Measurements from ENCODE around the gene PLAAT3.
"Not testable (repeated sequence)": the region's sequence is repeated elsewhere in the genome, so short reads cannot be mapped to it uniquely, and the experiment has no call there.

The PLAAT3 gene

GRCh38 chr11:63608353-63609345, 5.6 kb downstream of the PLAAT3 start:
- DNase-seq: no peak

- no peak for DNase-seq
These were observed 11.1 kb downstream of the PLAAT3 start for GRCh38 chr11:63603180-63603518.

- not testable (repeated sequence) for DNase-seq
These were observed 11.7 kb downstream of the PLAAT3 start for GRCh38 chr11:63602290-63603179.

- DNase-seq: no peak
These were observed 14.8 kb downstream of the PLAAT3 start for GRCh38 chr11:63599211-63600122.

- no peak for DNase-seq
These were observed 15.7 kb downstream of the PLAAT3 start for GRCh38 chr11:63598556-63598955.

- DNase-seq: no peak
These were observed 18.9 kb downstream of the PLAAT3 start for GRCh38 chr11:63595296-63595695.

GRCh38 chr11:63592975-63593395, 21.2 kb downstream of the PLAAT3 start:
- DNase-seq: no peak

GRCh38 chr11:63590024-63590788, 24.0 kb downstream of the PLAAT3 start:
- DNase-seq: no peak

GRCh38 chr11:63589000-63589399, 25.2 kb downstream of the PLAAT3 start:
- DNase-seq: no peak

GRCh38 chr11:63586451-63587166, 27.6 kb downstream of the PLAAT3 start:
- DNase-seq: no peak

GRCh38 chr11:63583357-63583677, 30.9 kb downstream of the PLAAT3 start:
- no peak for DNase-seq

GRCh38 chr11:63581224-63581623, 33.0 kb downstream of the PLAAT3 start:
- DNase-seq: not testable (repeated sequence)

GRCh38 chr11:63578882-63579281, 35.4 kb downstream of the PLAAT3 start:
- DNase-seq: not testable (repeated sequence)

GRCh38 chr11:63574856-63575602, 39.2 kb downstream of the PLAAT3 start:
- no peak for DNase-seq

GRCh38 chr11:63573881-63574855, 40.1 kb downstream of the PLAAT3 start:
- DNase-seq: no peak

GRCh38 chr11:63572026-63572688, 42.1 kb downstream of the PLAAT3 start:
- DNase-seq: no peak

- no peak for DNase-seq
These were observed 44.7 kb downstream of the PLAAT3 start for GRCh38 chr11:63569570-63569969.

GRCh38 chr11:63567044-63567840, 47.0 kb downstream of the PLAAT3 start:
- DNase-seq: no peak

All from NCI-H2081 treated with DMSO at 0.1 percent for 48 hours (cell line).